HG02852 (cell line): ENCODE data around the gene SND1.

Source experiments
- ATAC-seq: cut with Tn5 transposase; IDR thresholded peaks from one replicate; pipeline ENCODE4 v1.9.1; 2021; ENCODE audit warnings: mild to moderate bottlenecking, moderate library complexity; ENCODE audit not compliant: unreplicated experiment

Gene SND1

DNA sequence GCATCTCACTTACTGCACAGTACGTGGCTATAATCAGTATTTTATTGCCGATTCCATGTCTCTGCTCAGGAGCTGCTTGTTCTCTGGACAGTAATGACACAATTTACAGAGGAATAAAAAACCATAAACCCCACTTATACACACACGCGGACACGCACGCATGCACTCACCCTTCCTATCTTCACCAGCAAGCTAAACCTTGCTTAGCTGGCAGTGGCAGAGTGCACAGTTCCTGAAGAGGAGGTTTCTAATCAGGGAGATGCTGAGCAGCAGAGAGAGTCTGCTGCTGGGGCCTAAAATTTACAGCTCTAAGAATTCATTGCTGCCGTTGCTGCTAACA is 66.3 kb downstream of the SND1 start:
- no peak for ATAC-seq

DNA sequence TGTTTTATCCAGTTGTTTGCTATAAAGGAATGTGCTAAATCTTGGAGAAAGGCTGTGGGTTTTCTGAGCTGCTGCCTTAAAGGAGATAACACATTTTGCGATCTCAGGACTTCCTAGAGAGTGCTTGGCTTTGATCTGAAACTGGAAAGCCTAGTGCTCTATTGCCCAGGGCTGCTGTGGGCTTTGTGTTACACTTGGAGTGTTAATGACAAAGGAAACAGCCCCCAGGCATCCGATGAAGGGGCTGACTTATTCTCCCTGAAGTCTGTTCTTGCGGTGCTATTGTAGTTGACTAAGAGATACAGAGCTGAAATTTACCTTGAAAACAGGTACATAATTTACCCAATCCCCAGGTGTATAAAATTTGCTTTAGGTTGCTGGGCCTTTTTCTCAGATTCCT is 74.5 kb downstream of the SND1 start:
- no peak for ATAC-seq

DNA sequence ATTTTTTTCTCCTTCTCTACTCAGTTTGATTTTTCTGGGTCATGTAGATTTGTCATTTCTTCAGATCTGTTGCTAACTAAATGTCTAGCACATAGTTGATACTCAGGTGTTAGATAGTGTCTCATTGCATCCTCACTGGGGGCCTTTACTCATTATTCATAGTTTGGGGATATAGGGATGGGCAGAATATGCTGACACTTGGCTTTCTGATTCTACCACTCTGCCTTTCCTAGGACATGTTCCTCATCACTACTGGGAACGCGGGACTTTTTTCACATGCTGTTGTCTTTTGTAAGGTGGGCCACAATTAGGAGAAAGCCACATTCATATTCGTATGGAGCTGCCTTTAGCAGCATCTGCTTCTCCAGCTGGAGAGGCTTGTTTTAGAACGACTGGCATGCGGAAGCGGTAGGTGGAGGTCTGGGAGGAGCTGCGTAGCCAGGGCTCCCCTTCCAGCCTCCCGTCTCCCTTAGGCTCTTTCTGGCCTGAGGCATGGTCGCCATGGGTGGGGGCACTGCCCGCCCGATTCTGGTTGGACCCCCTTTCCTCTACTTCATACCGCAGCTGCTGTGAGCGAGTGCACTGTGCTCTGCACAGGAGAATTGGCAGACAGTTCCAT is 78.8 kb downstream of the SND1 start:
- no peak for ATAC-seq

DNA sequence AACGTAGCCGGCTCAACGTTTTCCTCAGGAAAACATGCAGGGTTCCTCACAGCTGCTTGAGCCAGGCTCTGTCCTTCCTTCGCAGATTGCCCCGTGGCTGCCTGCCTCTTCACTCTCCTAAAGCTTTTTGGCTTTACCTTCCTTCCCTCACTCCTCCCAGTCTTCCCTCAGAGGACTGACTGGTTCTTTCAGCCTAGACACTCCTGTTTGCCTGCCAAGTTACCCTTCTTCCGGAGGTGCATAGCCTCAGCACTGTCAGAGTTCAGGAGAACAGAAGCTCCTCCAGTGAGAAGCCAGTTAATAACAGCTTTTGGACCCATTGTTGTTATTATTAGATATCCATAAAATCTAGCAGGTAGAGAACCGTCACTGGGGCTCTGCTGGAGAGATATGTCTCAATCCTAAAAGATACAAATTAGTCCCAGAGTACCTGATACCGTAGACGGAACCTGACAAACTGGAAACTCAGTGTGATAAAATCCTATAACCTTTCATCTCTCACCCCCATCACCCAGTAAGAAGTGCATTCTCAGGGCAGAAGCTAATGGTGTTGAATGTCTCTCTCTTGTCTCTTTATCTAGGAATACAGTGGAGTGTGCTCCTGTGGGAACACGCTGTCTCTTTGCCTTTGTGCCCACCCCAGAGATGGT is 79.6 kb downstream of the SND1 start:
- ATAC-seq = no peak

DNA sequence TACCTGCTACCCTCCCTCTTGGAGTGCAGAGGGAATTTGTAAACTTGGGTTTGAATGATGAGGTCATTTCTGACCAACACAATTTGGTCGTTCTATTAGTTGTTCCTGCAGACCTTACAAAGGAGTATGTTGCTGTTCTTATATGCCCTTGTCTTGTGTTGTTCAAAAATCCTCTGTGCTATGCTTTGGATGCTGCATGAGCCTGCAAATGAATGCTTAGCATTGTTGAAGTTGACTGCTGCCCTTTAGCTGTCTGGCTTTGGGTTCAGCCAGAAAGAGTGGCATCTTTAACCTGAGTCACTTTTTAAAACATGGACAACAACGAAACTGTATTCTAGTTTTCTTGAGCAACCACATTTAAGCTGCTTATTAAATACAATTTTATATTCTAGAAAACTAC is 80.3 kb downstream of the SND1 start:
- no peak for ATAC-seq

DNA sequence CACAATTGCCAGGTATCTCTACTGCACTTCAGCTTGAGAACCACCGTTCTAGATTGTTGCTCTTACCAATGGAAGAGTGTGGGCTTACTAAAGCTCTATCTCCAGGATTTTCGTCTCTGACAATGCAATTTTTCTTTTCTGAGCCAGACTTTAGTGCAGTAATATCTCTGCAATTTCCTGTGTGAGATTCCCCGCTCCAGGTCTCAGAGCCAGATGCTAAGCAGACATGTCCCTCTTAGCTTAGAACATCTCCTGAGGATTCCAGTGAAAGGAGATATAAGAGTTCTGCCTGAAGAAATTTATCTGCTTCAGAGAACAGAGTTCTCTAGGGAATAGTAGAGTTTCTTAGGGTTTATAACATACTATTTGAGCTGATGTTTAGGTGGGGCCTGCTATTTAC is 82.0 kb downstream of the SND1 start:
- ATAC-seq = no peak

DNA sequence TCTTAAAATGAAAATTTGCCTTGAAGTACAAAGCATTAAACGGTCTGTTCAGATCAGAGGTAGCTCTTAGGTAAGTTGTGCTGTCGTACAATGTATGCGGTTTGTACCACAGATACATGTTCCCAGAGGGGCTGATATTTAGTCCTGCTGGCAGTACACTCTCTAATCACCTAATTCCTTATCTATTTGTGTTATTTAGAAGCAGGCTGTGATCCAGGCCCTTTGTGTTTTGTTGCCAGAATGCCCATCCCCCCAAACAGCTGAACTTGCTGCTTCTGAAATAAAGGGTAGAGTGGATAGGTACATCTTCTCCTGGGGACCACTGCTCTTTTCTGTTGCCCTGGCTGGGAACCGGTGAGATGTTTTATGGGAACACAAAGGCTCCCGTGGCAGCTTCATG is 84.5 kb downstream of the SND1 start:
- ATAC-seq = no peak

DNA sequence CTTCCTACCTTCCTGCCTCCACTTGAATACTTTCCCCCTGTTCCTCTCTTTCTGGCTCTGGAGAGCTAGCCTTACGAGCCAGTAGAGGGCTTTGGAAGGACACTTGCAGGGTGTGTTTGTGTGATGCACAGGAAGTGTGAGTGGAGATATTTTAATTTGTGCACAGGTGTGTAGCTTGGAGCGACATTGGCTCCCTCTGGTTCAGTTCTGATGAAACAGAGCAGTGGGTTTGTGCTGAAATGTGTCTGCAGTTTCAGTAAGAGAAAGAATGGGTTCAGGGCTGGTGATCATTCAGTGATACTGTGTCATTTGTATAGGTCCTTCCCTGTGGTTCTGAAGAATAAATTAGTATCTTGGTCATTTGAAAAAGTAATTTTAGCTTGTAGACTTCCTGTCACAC is 86.9 kb downstream of the SND1 start:
- no peak for ATAC-seq

DNA sequence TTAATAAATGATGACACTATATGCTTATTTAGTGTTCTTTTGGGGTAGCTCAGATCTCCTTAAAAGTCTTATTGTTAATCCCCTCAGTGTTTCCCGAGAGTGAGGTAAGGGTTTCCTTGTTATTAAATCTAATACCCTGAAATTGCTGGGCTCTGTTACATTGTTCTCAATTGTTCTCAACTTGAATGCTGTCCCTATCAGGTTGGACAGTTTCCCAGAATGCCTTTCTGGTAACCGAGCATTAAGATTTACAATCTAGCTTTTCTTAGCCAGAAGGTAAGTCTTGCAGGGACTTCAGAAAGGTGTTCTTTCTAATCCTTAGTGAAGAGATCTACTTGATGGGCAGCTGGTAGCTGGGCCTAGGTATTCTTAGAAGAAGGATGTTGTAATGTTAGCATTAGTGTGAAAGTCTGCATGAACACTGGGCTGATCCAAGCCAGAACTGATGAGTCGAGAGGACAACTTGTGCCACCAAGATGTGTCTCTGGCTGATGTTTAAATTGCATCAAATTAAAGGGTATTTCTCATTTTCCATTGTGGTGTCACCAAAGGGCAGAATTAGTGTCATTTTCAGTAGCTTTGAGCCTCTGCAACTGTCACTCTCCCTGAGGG is 89.9 kb downstream of the SND1 start:
- ATAC-seq = no peak

DNA sequence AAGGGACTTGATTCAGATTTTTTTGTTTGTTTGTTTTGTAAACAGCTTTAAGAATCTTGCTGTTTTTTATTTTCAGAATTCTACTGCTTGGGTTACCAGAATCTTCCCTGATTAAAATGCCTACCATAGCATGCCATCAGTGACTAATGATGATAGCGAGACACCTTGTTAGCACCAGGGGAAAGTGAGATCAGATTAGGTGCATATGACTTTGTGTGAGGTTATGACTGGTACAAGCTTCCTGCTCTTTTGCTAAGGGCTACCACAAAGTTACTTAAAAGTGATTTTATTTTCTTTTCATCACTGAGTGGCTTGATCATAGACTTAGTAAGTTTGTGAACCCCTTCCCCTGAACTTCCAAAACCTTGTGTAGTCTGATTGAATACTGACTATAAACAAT is 93.5 kb downstream of the SND1 start:
- ATAC-seq = peak; percentile 56

DNA sequence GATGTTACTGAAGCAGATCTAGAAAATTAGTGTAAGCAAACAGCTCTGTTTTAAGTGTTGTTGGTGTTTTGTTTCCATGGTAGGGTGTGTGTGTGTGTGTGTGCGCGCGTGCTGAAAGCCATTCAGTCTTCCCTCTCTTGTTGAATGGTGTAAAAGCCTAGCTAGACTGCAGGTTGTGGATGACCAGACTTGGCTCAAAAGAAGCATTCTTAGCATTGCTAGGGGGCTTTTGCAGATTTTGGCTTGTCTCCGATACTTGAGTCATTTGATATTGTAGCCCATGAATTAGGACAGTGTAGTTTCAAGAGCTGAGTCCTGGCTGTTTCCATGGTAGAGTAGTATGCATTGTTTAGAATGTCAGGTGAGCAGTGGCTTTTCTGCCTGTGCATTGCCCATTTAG is 99.1 kb downstream of the SND1 start:
- no peak for ATAC-seq

DNA sequence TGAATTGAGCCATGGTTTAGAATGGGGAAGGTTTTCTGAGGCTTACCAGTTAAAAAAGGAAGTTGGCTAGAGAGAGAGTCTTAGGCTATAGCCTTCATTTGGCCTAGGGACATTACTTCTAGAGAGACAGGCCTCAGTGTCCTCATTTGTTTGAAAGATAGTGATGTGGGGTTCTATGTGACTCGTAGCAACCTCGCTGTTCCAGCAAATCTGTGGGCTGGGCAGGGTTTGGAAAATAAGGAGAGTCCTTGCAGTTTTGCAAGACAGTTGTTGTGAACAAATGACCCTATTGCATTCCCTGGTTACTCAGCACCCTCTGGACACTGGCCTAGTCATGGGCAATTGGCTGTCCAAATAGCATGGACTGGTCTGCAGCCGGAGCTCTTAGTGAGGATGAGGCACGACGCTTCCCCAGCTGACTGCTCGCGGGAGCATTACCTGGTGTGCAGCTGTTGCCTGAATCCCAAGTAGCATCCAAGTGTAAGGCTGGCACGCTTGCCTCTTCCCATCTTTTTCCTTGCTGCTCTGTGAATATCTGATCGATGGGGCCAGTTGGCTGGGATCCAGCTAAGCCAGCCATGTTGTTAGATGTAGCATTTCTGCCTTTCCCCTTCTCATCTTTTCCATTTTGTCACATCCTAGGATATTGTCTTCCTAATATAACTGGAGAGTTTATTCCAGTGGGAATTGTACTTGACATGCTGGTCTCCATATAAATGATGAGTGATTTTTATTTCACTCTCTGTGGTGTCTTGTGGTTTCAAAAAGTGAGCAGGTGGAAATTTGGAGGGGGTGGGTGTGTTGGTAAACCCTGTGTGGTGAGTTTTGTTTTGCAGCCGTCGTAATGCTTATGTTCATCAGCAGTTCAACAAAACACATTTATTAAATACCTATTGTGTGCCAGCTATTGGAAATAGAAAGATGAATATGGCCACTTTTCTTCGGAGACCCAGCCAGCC is 99.8 kb downstream of the SND1 start:
- ATAC-seq = no peak

DNA sequence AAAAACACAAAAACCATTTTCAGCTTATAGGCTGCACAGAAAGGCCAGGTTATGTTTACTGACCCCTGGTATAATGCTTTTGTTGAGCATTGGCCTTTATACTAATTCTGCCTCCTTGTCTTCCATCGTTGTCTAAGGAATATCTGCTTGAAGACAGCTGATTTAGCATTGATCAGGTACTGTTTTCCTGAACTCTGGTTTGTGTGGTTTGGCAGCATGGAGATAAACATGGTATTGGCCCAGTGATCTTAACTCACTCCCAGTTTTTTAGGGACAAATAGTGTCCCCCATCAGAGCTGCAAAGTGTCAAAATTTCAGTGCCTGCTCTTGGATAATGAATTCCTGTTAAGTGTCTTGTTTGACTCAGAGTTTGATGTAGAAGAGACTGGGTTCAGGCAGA is 100.8 kb downstream of the SND1 start:
- no peak for ATAC-seq

DNA sequence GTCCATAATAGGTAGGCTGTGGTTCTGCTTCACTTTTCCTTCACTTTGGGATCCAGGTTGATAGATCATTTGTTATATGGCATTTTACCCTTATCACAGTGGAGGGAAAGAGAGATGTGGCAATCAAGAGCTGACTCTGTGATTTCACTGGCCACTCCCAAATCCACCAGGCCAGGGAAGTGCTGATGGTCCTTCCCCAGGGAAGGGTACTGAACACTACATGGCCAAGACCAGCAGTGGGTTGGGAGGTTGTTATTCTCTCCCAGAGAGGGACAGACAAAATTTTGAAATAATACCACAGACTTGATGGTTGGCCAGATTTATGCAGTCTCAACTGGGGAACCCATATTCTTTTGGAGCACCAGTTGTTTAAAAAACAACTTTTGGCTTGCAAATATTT is 102.5 kb downstream of the SND1 start:
- ATAC-seq = no peak

DNA sequence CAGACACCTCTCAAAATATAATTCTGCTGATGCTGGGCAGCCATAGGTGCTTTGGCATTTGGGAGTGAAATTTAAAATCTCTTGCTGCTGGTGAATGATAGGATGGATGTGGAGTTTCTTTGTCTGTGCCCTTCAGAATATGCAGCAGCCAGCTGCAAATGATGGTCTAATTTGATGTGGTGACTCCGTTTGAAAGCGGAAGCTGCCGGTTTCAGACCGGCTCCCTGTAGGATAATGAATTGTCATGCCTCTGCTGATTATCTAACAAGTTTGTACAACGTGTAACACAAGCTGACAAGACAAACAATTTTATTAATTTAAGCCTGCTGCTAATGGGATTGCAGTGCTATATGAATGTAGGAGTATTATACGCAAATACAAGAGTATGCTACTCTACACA is 103.5 kb downstream of the SND1 start:
- no peak for ATAC-seq

DNA sequence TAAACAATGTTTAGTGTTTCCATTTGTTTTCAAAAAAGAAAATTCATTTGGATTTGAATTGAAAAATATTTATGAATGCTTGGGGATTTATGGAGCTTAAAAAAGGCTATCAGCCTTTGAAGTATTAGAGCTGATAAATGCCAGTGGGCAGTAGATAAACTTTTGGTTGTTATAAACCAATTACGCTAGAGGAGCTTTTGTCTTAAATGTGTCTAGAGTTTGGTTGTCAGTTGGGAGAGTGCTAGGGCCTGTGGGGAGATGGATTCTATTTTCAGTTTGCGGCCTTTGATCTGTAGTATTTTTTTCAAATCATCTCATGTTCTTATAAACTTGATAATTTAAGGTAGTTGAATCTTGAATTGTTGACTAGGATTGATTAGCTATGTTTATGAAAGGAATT is 104.0 kb downstream of the SND1 start:
- ATAC-seq = no peak

DNA sequence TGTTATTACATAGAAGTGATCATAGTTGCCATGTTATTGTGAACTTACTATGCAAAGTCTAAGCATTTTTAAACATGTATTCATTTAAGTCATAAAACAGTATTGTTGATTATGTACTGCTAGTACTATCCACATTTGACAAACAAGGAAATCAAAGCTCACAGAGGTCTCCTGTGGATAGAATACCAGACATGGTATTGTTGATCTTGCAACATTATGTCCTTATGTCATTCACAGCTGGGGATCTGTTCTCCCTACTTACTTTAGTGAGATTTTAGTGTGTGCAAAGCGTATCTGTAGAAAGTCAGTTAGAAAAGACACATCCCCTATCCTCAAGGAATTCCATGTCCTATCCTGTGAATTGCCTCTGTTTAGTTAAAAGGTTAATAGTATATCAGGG is 106.1 kb downstream of the SND1 start:
- no peak for ATAC-seq

DNA sequence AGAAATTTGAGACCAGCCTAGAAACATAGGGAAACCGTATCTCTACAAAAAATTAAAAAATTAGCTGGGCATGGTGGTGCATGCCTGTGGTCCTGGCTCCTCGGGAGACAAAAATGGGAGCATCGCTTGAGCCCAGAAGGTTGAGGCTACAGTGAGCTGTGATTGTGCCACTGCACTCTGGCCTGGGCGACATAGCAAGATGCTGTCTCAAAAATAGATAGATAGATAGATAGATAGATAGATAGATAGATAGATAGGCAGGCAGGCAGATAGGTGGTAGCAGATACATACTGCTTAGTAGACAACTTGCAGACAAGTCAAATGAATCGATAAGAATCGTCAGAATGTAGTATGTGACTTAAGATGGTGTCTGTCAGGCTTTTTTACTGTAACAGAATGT is 106.9 kb downstream of the SND1 start:
- ATAC-seq = no peak

DNA sequence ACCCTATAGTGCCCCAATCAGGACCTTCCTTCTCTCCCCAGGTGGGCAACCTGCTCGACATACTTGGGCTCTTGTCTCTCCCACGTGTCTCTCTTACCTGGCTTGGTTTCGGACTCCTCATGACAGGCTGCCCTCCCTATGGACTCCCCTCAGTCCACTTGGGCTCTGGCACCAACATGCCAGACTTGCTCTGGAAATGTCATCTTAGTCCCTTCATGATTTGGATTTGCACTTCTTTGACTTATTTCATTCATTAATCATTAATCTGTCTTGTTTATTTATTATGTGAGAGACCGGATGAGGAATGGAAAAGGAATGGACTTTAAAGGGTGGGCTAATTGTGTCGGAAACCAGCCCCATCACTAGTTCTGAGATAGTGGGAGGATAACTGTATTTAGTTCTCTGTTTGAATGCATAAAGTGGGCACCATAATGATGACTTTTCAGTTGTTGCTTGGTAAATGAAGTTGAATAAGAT is 108.0 kb downstream of the SND1 start:
- no peak for ATAC-seq

DNA sequence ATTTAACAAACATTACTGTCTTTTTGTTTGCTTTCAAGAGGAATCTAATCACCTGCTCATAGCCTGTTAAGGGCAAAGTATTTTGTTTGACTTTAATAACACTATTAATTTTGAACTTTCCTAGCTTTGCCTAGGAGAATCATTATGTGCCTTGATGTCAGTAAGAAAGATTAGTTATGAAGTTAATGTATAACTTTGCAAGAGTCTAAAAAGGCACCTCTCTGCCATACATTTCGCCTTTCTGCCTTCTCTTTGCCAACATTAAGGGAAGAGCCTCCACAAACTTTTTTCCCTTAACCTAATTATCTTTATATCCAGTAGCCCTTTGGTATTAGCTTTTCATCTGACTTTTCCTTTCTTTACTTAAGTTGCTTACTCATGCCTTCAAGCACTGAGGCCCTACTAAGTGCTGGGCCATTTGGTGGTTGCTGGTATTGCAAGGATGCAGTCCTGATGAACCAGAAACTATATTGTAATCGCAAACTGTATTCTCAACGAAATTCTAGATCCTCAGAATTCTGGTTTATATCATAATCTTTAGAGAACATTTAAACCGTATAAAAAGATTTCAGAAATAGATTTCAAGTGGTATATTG is 108.5 kb downstream of the SND1 start:
- ATAC-seq = no peak

DNA sequence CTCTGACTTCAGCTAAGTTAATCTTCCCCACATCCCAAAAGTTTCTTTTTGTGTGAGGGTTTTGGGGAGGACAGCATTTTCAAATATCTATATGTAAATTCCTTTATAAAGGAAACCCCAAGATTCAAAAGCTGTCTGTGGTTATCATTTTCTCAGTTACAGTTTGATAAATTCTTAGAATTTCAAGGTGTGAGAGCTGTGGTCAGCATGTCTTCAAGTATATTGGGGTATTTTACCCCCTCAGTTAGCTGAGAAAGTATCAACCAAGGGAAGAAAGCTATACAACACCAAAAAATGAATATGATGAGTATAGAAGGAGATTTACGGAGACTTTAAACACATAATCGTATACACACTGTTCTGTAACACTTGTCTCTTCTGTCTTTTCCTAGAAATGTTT is 109.2 kb downstream of the SND1 start:
- no peak for ATAC-seq
